Stimulated activated CD8-positive, alpha-beta memory T cell treated with anti-CD3 and anti-CD28 coated beads, Interleukin-12 subunit alpha, Interleukin-12 subunit beta, amount 100 ng/mL, for 4 hours (primary cell): Measurements from ENCODE around the gene SLC2A4RG.

Experiments
- DNase-seq: peaks from one replicate; pipeline ENCODE4 v3.0.0-alpha.2; 2020; ENCODE audit warnings: low read depth

SLC2A4RG gene

GRCh38 chr20:63741354-63741675 lies 1.7 kb downstream of the SLC2A4RG start:
- DNase-seq: no peak

- DNase-seq: no peak
These were observed 2.3 kb downstream of the SLC2A4RG start for GRCh38 chr20:63741676-63742380.

- DNase-seq: no peak
These were observed 2.9 kb downstream of the SLC2A4RG start for GRCh38 chr20:63742381-63743024.

GRCh38 chr20:63743210-63743970 lies 3.8 kb downstream of the SLC2A4RG start:
- DNase-seq: no peak

GRCh38 chr20:63744158-63744557 lies 4.6 kb downstream of the SLC2A4RG start:
- no peak for DNase-seq

GRCh38 chr20:63744574-63745423 lies 5.2 kb downstream of the SLC2A4RG start:
- DNase-seq: no peak

- no peak for DNase-seq
These were observed 5.8 kb downstream of the SLC2A4RG start for GRCh38 chr20:63745424-63745805.

GRCh38 chr20:63745961-63746731 lies 6.6 kb downstream of the SLC2A4RG start:
- no peak for DNase-seq

- DNase-seq: no peak
These were observed 7.3 kb downstream of the SLC2A4RG start for GRCh38 chr20:63746751-63747315.

- DNase-seq: no peak
These were observed 8.1 kb downstream of the SLC2A4RG start for GRCh38 chr20:63747622-63748069.

GRCh38 chr20:63748070-63748933 lies 8.7 kb downstream of the SLC2A4RG start:
- no peak for DNase-seq

- no peak for DNase-seq
These were observed 9.3 kb downstream of the SLC2A4RG start for GRCh38 chr20:63748934-63749270.

GRCh38 chr20:63749597-63750508 lies 10.3 kb downstream of the SLC2A4RG start:
- no peak for DNase-seq

GRCh38 chr20:63750807-63751470 lies 11.4 kb downstream of the SLC2A4RG start:
- DNase-seq: peak; percentile 34

- no peak for DNase-seq
These were observed 12.1 kb downstream of the SLC2A4RG start for GRCh38 chr20:63751471-63752271.

GRCh38 chr20:63752411-63753101 lies 13.0 kb downstream of the SLC2A4RG start:
- DNase-seq: no peak

GRCh38 chr20:63753381-63753780 lies 13.8 kb downstream of the SLC2A4RG start:
- DNase-seq: no peak
